D721Med (cell line): ENCODE results near the gene FHL1.
A peak's percentile ranks its signal among the peaks of the same experiment; 100 is the strongest.

ENCODE experiments used
- DNase-seq: peaks from one replicate; pipeline ENCODE4 v3.0.0; 2011; ENCODE audit warnings: low spot score; ENCODE audit not compliant: insufficient read length
- FAIRE-seq: peaks from 2 replicates; lab custom pipeline; 2011; peaks lifted over from hg19 to GRCh38; lab: Jason Lieb, UNC
- TF ChIP-seq, protein P1 (sequence below): IDR thresholded peaks from 2 replicates; pipeline ENCODE4 v1.5.1; 2012; ENCODE audit warnings: mild to moderate bottlenecking, control low read depth; ENCODE audit not compliant: insufficient read depth; ENCODE audit errors: missing control alignments

Gene FHL1

DNA sequence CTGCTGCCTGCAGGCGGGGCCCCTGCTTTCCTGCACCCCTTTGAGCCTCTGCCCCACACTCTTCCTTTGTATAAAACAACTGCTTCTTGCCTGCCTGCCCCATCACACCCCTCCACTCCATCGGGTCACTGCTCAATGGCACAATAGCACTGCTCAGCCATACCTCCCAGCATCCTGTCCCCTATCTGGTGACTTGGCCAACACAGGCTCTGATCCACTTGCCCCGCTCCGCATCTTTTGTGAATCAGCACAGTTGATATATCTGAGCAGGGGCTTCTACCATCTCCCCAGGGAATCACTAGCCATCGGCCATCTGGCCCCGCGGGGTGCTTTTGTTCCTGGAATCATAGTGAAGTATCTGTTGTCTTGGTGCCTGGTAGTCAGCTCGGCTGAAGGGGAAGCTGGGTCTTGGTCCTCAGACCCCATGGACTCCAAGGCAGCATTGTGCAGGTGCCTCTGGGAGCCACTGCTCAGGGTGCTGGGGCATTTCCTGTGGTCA lies 58.6 kb downstream of the FHL1 start:
- FAIRE-seq (no peak), DNase-seq (no peak)
- TF ChIP-seq, protein P1, sequence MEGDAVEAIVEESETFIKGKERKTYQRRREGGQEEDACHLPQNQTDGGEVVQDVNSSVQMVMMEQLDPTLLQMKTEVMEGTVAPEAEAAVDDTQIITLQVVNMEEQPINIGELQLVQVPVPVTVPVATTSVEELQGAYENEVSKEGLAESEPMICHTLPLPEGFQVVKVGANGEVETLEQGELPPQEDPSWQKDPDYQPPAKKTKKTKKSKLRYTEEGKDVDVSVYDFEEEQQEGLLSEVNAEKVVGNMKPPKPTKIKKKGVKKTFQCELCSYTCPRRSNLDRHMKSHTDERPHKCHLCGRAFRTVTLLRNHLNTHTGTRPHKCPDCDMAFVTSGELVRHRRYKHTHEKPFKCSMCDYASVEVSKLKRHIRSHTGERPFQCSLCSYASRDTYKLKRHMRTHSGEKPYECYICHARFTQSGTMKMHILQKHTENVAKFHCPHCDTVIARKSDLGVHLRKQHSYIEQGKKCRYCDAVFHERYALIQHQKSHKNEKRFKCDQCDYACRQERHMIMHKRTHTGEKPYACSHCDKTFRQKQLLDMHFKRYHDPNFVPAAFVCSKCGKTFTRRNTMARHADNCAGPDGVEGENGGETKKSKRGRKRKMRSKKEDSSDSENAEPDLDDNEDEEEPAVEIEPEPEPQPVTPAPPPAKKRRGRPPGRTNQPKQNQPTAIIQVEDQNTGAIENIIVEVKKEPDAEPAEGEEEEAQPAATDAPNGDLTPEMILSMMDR, result no peak

GRCh38 chrX:136206916-136207315 lies 59.6 kb downstream of the FHL1 start:
- TF ChIP-seq, protein P1, result no peak
- FAIRE-seq (no peak), DNase-seq (no peak)

GRCh38 chrX:136207546-136207945 lies 60.2 kb downstream of the FHL1 start:
- DNase-seq (no peak), FAIRE-seq (no peak)
- TF ChIP-seq, protein P1, result no peak

GRCh38 chrX:136209016-136209738 lies 61.8 kb downstream of the FHL1 start:
- no peak for DNase-seq
- FAIRE-seq, result no peak
- TF ChIP-seq, protein P1, result peak; percentile 44

DNA sequence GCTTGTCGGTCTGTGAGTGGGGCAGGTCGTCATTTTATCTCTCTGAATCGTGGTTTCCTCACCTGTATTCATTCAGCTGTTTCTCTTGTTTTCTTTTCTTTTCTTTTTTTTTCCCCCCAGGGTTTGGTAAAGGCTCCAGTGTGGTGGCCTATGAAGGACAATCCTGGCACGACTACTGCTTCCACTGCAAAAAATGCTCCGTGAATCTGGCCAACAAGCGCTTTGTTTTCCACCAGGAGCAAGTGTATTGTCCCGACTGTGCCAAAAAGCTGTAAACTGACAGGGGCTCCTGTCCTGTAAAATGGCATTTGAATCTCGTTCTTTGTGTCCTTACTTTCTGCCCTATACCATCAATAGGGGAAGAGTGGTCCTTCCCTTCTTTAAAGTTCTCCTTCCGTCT lies 62.4 kb downstream of the FHL1 start:
- no peak for FAIRE-seq
- TF ChIP-seq, protein P1, result no peak
- no peak for DNase-seq

DNA sequence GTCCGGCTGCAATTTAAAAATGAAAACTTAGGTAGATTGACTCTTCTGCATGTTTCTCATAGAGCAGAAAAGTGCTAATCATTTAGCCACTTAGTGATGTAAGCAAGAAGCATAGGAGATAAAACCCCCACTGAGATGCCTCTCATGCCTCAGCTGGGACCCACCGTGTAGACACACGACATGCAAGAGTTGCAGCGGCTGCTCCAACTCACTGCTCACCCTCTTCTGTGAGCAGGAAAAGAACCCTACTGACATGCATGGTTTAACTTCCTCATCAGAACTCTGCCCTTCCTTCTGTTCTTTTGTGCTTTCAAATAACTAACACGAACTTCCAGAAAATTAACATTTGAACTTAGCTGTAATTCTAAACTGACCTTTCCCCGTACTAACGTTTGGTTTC lies 62.9 kb downstream of the FHL1 start:
- TF ChIP-seq, protein P1, result no peak
- DNase-seq, result no peak
- FAIRE-seq, result peak; percentile 78

GRCh38 chrX:136210806-136211205 lies 63.5 kb downstream of the FHL1 start:
- DNase-seq (no peak), FAIRE-seq (no peak)
- TF ChIP-seq, protein P1, result no peak
